WTC11 (cell line): ENCODE results near the gene PRX. TPM values are rescaled to one million over a fixed set of nuclear protein-coding genes. Genes with fewer than 3 reads are reported as not detected.

Experiments used
- ARID4B ChIP-seq: sonication (generic); formaldehyde crosslinking; IDR thresholded peaks from 2 replicates; pipeline ENCODE4 v1.8.0; 2023; ENCODE audit warnings: missing genetic modification reagents, mild to moderate bottlenecking, borderline replicate concordance
- ATF1 ChIP-seq: sonication (generic); formaldehyde crosslinking; IDR thresholded peaks from 2 replicates; pipeline ENCODE4 v1.8.1; 2023; ENCODE audit warnings: mild to moderate bottlenecking, moderate library complexity, missing genetic modification reagents
- ATF3 ChIP-seq: sonication (generic); formaldehyde crosslinking; conservative IDR thresholded peaks from 2 replicates; pipeline ENCODE4 v1.8.1; 2022; ENCODE audit warnings: mild to moderate bottlenecking, missing genetic modification reagents
- CREM ChIP-seq: sonication (generic); formaldehyde crosslinking; IDR thresholded peaks from 2 replicates; pipeline ENCODE4 v1.8.1; 2022; ENCODE audit warnings: mild to moderate bottlenecking, missing genetic modification reagents, moderate library complexity
- E2F5 ChIP-seq: sonication (generic); formaldehyde crosslinking; IDR thresholded peaks from 2 replicates; pipeline ENCODE4 v1.8.1; 2022; ENCODE audit warnings: mild to moderate bottlenecking, moderate library complexity, missing genetic modification reagents
- FOXK1 ChIP-seq: sonication (generic); formaldehyde crosslinking; IDR thresholded peaks from 2 replicates; pipeline ENCODE4 v1.8.0; 2022; ENCODE audit warnings: mild to moderate bottlenecking, moderate library complexity, missing genetic modification reagents
- FOXP4 ChIP-seq: sonication (generic); formaldehyde crosslinking; IDR thresholded peaks from 2 replicates; pipeline ENCODE4 v1.8.0; 2022; ENCODE audit warnings: mild to moderate bottlenecking, missing genetic modification reagents
- GABPB1 ChIP-seq: sonication (generic); formaldehyde crosslinking; IDR thresholded peaks from 2 replicates; pipeline ENCODE4 v1.8.1; 2023; ENCODE audit warnings: mild to moderate bottlenecking, missing genetic modification reagents
- HMGXB4 ChIP-seq: sonication (generic); formaldehyde crosslinking; IDR thresholded peaks from 2 replicates; pipeline ENCODE4 v1.8.1; 2023; ENCODE audit warnings: mild to moderate bottlenecking, moderate library complexity, missing genetic modification reagents
- IRF1 ChIP-seq: sonication (generic); formaldehyde crosslinking; IDR thresholded peaks from 2 replicates; pipeline ENCODE4 v1.8.0; 2023; ENCODE audit warnings: missing genetic modification reagents
- JUN ChIP-seq: sonication (generic); formaldehyde crosslinking; IDR thresholded peaks from 2 replicates; pipeline ENCODE4 v1.8.0; 2023; ENCODE audit warnings: mild to moderate bottlenecking, missing genetic modification reagents
- MLX ChIP-seq: sonication (generic); formaldehyde crosslinking; IDR thresholded peaks from 2 replicates; pipeline ENCODE4 v1.8.1; 2023; ENCODE audit warnings: mild to moderate bottlenecking, missing genetic modification reagents, moderate library complexity
- MYBL2 ChIP-seq: sonication (generic); formaldehyde crosslinking; IDR thresholded peaks from 2 replicates; pipeline ENCODE4 v1.8.1; 2023; ENCODE audit warnings: mild to moderate bottlenecking, moderate library complexity, missing genetic modification reagents
- NR2C2 ChIP-seq: sonication (generic); formaldehyde crosslinking; IDR thresholded peaks from 2 replicates; pipeline ENCODE4 v1.8.0; 2022; ENCODE audit warnings: mild to moderate bottlenecking, missing genetic modification reagents
- PRRX2 ChIP-seq: fragments of 250-450 bp; sonication (Bioruptor Pico); IDR thresholded peaks from 2 replicates; pipeline ENCODE4 v1.8.0; 2021; ENCODE audit warnings: mild to moderate bottlenecking
- RELA ChIP-seq: sonication (generic); formaldehyde crosslinking; IDR thresholded peaks from 2 replicates; pipeline ENCODE4 v1.8.1; 2022; ENCODE audit warnings: missing genetic modification reagents, mild to moderate bottlenecking, borderline replicate concordance
- SMAD3 ChIP-seq: sonication (generic); formaldehyde crosslinking; IDR thresholded peaks from 2 replicates; pipeline ENCODE4 v1.8.0; 2022; ENCODE audit warnings: missing genetic modification reagents, mild to moderate bottlenecking, borderline replicate concordance
- SP1 ChIP-seq: sonication (generic); formaldehyde crosslinking; conservative IDR thresholded peaks from 2 replicates; pipeline ENCODE4 v1.8.1; 2022; ENCODE audit warnings: missing genetic modification reagents
- TCF7 ChIP-seq: sonication (generic); formaldehyde crosslinking; IDR thresholded peaks from 2 replicates; pipeline ENCODE4 v1.8.0; 2022; ENCODE audit warnings: mild to moderate bottlenecking, low read depth, missing genetic modification reagents, moderate library complexity
- TEAD1 ChIP-seq: sonication (generic); formaldehyde crosslinking; IDR thresholded peaks from 2 replicates; pipeline ENCODE4 v1.8.0; 2022; ENCODE audit warnings: mild to moderate bottlenecking, missing genetic modification reagents
- TP53 ChIP-seq: sonication (generic); formaldehyde crosslinking; IDR thresholded peaks from 2 replicates; pipeline ENCODE4 v1.8.1; 2023; ENCODE audit warnings: mild to moderate bottlenecking, missing genetic modification reagents
- USF1 ChIP-seq: sonication (generic); formaldehyde crosslinking; IDR thresholded peaks from 2 replicates; pipeline ENCODE4 v1.8.0; 2022; ENCODE audit warnings: mild to moderate bottlenecking, missing genetic modification reagents
- ZNF121 ChIP-seq: sonication (generic); formaldehyde crosslinking; IDR thresholded peaks from 2 replicates; pipeline ENCODE4 v1.8.0; 2023; ENCODE audit warnings: missing genetic modification reagents
- ZNF232 ChIP-seq: sonication (generic); formaldehyde crosslinking; IDR thresholded peaks from 2 replicates; pipeline ENCODE4 v1.8.0; 2022; ENCODE audit warnings: mild to moderate bottlenecking, missing genetic modification reagents
- total RNA-seq: library from RNA; stranded (reverse); gene quantifications from 3 replicates; pipeline ENCODE4 v1.2.3, GENCODE V29; 2021

PRX gene
- total RNA-seq, 1 experiment from 2014 or later, result 8.4 TPM

GRCh38 chr19:40420766-40421765 is 7.9 kb upstream of the PRX start (continued):
- TF ChIP-seq ARID4B (CRISPR knock-in tag) (peak; percentile 64), TCF7 (no peak), MLX (CRISPR knock-in tag) (no peak), ZNF232 (CRISPR knock-in tag) (no peak), TP53 (CRISPR knock-in tag) (no peak), SP1 (CRISPR knock-in tag) (peak; percentile 86), USF1 (CRISPR knock-in tag) (peak; percentile 51; the same call in 1 of the 2 replicates), HMGXB4 (CRISPR knock-in tag) (peak; percentile 76), IRF1 (CRISPR knock-in tag) (no peak), MYBL2 (peak; percentile 73; the same call in 1 of the 2 replicates), E2F5 (peak; percentile 58; the same call in 1 of the 2 replicates), PRRX2 (CRISPR knock-in tag) (no peak), RELA (peak; percentile 78; the same call in 1 of the 2 replicates), TEAD1 (CRISPR knock-in tag) (peak; percentile 96; the same call in 1 of the 2 replicates), ATF3 (CRISPR knock-in tag) (no peak), NR2C2 (CRISPR knock-in tag) (no peak), FOXK1 (CRISPR knock-in tag) (peak; percentile 63; the same call in 1 of the 2 replicates), JUN (CRISPR knock-in tag) (no peak), SMAD3 (CRISPR knock-in tag) (0 out of 2 replicates have a peak, but pooled peaks have one; percentile 40), GABPB1 (CRISPR knock-in tag) (peak; percentile 59), ZNF121 (CRISPR knock-in tag) (peak; percentile 66), FOXP4 (CRISPR knock-in tag) (peak; percentile 84; the same call in 1 of the 2 replicates), ATF1 (no peak), CREM (peak; percentile 81)
